DMS53 (cell line): ENCODE measurements around the gene SARS1.
A peak's percentile ranks its signal among the peaks of the same experiment; 100 is the strongest.

ENCODE experiments used
- DNase-seq: peaks from one replicate; lab custom pipeline; 2025; lab: John Stamatoyannopoulos, UW

Gene SARS1

GRCh38 chr1:109262231-109263055 lies 48.7 kb downstream of the SARS1 start:
- no peak for DNase-seq

GRCh38 chr1:109263234-109263596 lies 49.5 kb downstream of the SARS1 start:
- DNase-seq: no peak

GRCh38 chr1:109263597-109264378 lies 50.1 kb downstream of the SARS1 start:
- DNase-seq: peak; percentile 99

GRCh38 chr1:109264379-109264755 lies 50.6 kb downstream of the SARS1 start:
- DNase-seq: no peak

- no peak for DNase-seq
These were observed 51.3 kb downstream of the SARS1 start for GRCh38 chr1:109265016-109265415.

GRCh38 chr1:109265741-109266330 lies 52.1 kb downstream of the SARS1 start:
- no peak for DNase-seq

- DNase-seq: no peak
These were observed 53.2 kb downstream of the SARS1 start for GRCh38 chr1:109266965-109267364.

GRCh38 chr1:109267743-109268300 lies 54.1 kb downstream of the SARS1 start:
- DNase-seq: no peak

GRCh38 chr1:109268431-109269211 lies 54.9 kb downstream of the SARS1 start:
- no peak for DNase-seq

GRCh38 chr1:109269212-109269980 lies 55.7 kb downstream of the SARS1 start:
- DNase-seq: no peak

GRCh38 chr1:109269981-109270622 lies 56.4 kb downstream of the SARS1 start:
- no peak for DNase-seq

GRCh38 chr1:109270623-109271317 lies 57.1 kb downstream of the SARS1 start:
- DNase-seq: no peak

- DNase-seq: no peak
These were observed 57.7 kb downstream of the SARS1 start for GRCh38 chr1:109271458-109271857.

GRCh38 chr1:109272021-109272799 lies 58.5 kb downstream of the SARS1 start:
- DNase-seq: no peak

- no peak for DNase-seq
These were observed 59.3 kb downstream of the SARS1 start for GRCh38 chr1:109272831-109273547.

- DNase-seq: no peak
These were observed 60.0 kb downstream of the SARS1 start for GRCh38 chr1:109273570-109274288.

- peak; percentile 72 for DNase-seq
These were observed 61.1 kb downstream of the SARS1 start for GRCh38 chr1:109274533-109275476.
